ENCODE results near the gene EPAS1.

- TF ChIP-seq CTCF (IDR thresholded peaks at IDR 0.05) (no peak), POLR2AphosphoS5 (IDR thresholded peaks at IDR 0.05) (no peak), POLR2A (IDR thresholded peaks at IDR 0.05) (no peak)
These were observed 26.5 kb downstream of the EPAS1 start for GRCh38 chr2:46323730-46324129.

Measured in breast epithelium (tissue), 3 donors.